ENCODE measurements around the gene NCOA1. TPM values are rescaled to one million over a fixed set of nuclear protein-coding genes. Genes with fewer than 3 reads are reported as not detected.

Gene NCOA1
- total RNA-seq, 2 donors from 2014 or later = 20.1 to 22.6 TPM

- Histone ChIP-seq H3K9ac (ENCODE audit: extremely low read depth, low read length, poor library complexity, severe bottlenecking) (no peak overlapping the region), H3K27me3 (ENCODE audit: control insufficient read depth, insufficient read depth, low read length, poor library complexity, severe bottlenecking) (peaks cover 13% of the 10 kb centered on the region), H3K4me1 (ENCODE audit: control insufficient read depth, insufficient read depth, low read length) (no peaks in the 10 kb centered on the region), H3K4me3 (ENCODE audit: low read length) (no peak overlapping the region), H3K36me3 (ENCODE audit: control insufficient read depth, insufficient read depth, low read length) (no peaks in the 10 kb centered on the region), H3K27ac (ENCODE audit: low read depth, low read length) (no peak overlapping the region), H3K9me3 (ENCODE audit: control insufficient read depth, low read length) (peaks cover 3% of the 10 kb centered on the region)
- WGBS, 2 experiments (ENCODE audit: insufficient coverage in 1 of 2, insufficient read length in 1 of 2) = 93% methylated on average over 3 of the region's 3 CpGs; no CpG with 5 or more reads in 1 of the 2 experiments
- H3K27ac Mint-ChIP-seq = no peak overlapping the region
- no peak for DNase-seq
- no peak overlapping the region for H3K4me3 Mint-ChIP-seq
- H3K27me3 Mint-ChIP-seq (ENCODE audit: insufficient read depth) = peaks cover 25% of the 10 kb centered on the region
- H3K36me3 Mint-ChIP-seq (ENCODE audit: low read depth) = no peaks in the 10 kb centered on the region
- H3K4me1 Mint-ChIP-seq = peaks cover 20% of the 10 kb centered on the region
- peaks cover 11% of the 10 kb centered on the region for H3K9me3 Mint-ChIP-seq
- no peak for TF ChIP-seq CTCF (conservative IDR thresholded peaks at IDR 0.05)
Observed at GRCh38 chr2:24485197-24485596, 5.9 kb upstream of the NCOA1 start.

DNA sequence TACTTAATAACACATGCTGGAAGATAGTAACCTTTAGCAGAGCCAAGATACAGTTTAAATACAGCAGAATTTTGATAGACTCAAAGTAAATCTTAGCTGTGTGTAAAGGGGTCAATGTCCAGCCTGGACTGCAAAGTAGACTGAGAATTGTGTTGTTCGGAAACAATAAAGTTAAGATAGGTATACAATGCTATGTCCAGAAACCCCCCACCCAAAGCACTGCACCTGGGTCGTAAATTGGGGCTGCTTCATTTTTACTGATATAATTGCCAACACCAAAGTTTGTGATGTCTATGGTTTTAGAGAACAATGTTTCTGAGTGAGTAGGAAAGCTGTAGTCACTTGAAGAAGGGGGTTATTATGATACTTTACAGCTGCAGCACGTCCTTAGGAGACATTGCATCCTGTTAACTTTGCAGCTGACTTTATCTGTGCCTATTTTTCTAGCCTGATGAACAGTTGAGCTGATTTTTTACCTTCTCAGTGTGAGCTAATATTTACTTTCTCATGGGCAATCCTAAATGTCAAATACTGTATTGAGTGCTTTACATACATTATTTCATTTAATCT is 4.3 kb upstream of the NCOA1 start:
- H3K4me1 ChIP-seq (ENCODE audit: control insufficient read depth, insufficient read depth, low read length) = no peaks in the 10 kb centered on the region
- H3K36me3 ChIP-seq (ENCODE audit: control insufficient read depth, insufficient read depth, low read length) = no peaks in the 10 kb centered on the region
- no peak overlapping the region for H3K4me3 ChIP-seq (ENCODE audit: low read length)
- Mint-ChIP-seq H3K36me3 (ENCODE audit: low read depth) (no peaks in the 10 kb centered on the region), H3K4me3 (no peak overlapping the region), H3K9me3 (peaks cover 9% of the 10 kb centered on the region), H3K27ac (no peak overlapping the region), H3K4me1 (peaks cover 24% of the 10 kb centered on the region), H3K27me3 (ENCODE audit: insufficient read depth) (peaks cover 18% of the 10 kb centered on the region)
- no peak overlapping the region for H3K9ac ChIP-seq (ENCODE audit: extremely low read depth, low read length, poor library complexity, severe bottlenecking)
- no peak for DNase-seq
- no peak for TF ChIP-seq CTCF (conservative IDR thresholded peaks at IDR 0.05)
- H3K9me3 ChIP-seq (ENCODE audit: control insufficient read depth, low read length) = no peaks in the 10 kb centered on the region
- 94 to 96% methylated on average over 2 to 3 of the region's 3 CpGs for WGBS, 2 experiments (ENCODE audit: insufficient coverage in 1 of 2, insufficient read length in 1 of 2)
- H3K27me3 ChIP-seq (ENCODE audit: control insufficient read depth, insufficient read depth, low read length, poor library complexity, severe bottlenecking) = peaks cover 8% of the 10 kb centered on the region
- H3K27ac ChIP-seq (ENCODE audit: low read depth, low read length) = no peak overlapping the region

DNA sequence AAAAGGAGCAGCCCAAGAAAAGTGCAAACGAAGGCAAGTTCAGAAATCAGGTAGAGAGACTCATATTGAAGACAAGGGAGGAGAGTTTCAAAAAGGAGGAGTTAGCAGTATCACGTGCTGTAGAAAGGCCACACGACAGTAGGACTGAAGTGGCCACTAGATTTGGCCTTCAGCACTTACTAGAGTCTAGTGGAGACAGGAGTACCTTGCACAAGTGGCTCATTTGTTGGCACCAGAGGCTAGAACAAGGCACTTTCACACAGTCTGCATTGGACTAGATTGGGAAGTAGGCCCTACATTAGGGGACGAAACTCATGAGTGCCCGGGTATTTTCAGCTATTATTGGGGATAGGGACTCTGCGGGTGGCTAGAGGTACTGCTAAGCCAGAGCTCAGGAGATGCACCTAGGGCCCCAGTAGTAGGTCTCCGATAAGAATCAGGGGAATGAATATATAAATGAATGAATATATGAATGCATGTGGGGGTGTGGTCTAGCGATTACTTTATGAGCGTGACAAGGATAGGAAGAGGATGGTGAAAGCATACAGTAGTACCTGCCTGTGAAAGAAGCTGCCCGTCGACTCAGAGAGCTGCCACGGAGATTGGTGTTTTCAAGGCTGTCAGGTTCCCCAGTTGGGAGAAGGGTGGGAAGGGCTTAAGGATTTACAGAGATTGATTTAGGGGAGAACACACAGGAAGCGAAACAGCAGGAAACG is 1.4 kb upstream of the NCOA1 start:
- peaks cover 2% of the 10 kb centered on the region for H3K9me3 Mint-ChIP-seq
- Histone ChIP-seq H3K27ac (ENCODE audit: low read depth, low read length) (no peak overlapping the region), H3K4me3 (ENCODE audit: low read length) (peak overlapping the region; percentile 81), H3K9ac (ENCODE audit: extremely low read depth, low read length, poor library complexity, severe bottlenecking) (no peak overlapping the region), H3K9me3 (ENCODE audit: control insufficient read depth, low read length) (no peaks in the 10 kb centered on the region), H3K27me3 (ENCODE audit: control insufficient read depth, insufficient read depth, low read length, poor library complexity, severe bottlenecking) (peaks cover 21% of the 10 kb centered on the region), H3K4me1 (ENCODE audit: control insufficient read depth, insufficient read depth, low read length) (no peaks in the 10 kb centered on the region), H3K36me3 (ENCODE audit: control insufficient read depth, insufficient read depth, low read length) (no peaks in the 10 kb centered on the region)
- peak overlapping the region; percentile 64 for H3K27ac Mint-ChIP-seq
- H3K36me3 Mint-ChIP-seq (ENCODE audit: low read depth) = no peaks in the 10 kb centered on the region
- H3K27me3 Mint-ChIP-seq (ENCODE audit: insufficient read depth) = peaks cover 32% of the 10 kb centered on the region
- 43 to 64% methylated on average over 13 of the region's 14 CpGs for WGBS, 2 experiments (ENCODE audit: insufficient coverage in 1 of 2, insufficient read length in 1 of 2)
- TF ChIP-seq CTCF (conservative IDR thresholded peaks at IDR 0.05) = peak; percentile 23
- H3K4me1 Mint-ChIP-seq = peaks cover 35% of the 10 kb centered on the region
- DNase-seq = peak; percentile 52
- peak overlapping the region; percentile 72 for H3K4me3 Mint-ChIP-seq

Measured in endodermal cell (in vitro differentiated cells).